HepG2 (cell line): ENCODE data around the gene MYH10. TPM values are rescaled to one million over a fixed set of nuclear protein-coding genes. Genes with fewer than 3 reads are reported as not detected.
A peak's percentile ranks its signal among the peaks of the same experiment; 100 is the strongest.

Source experiments
- ATAC-seq: fragments of 200-7000 bp; cut with Tn5 transposase; 3 replicates; pipeline ENCODE4 v1.9.1; 2020; ENCODE audit warnings: mild to moderate bottlenecking, moderate library complexity
- BruUV-seq: library from RNA; stranded (reverse); fragments of 400-500 nt; replicated peaks from 2 replicates; lab custom pipeline; 2021; lab: Mats Ljungman, UMichigan
- CTCF ChIA-PET: fragments of 300-600 bp; formaldehyde crosslinking; extraction: SDS; loops from one replicate; lab custom pipeline; 2021; ENCODE audit warnings: low total read pairs, inconsistent platforms, low intra/inter-chr PET ratio; lab: Yijun Ruan, JAX
- POLR2A ChIA-PET: fragments of 350-600 bp; sonication (Branson Sonifier 250); formaldehyde crosslinking; loops from one replicate; lab custom pipeline; 2020; ENCODE audit warnings: antibody characterized with exemption, inconsistent platforms; lab: Yijun Ruan, JAX
- DNase-seq: peaks from one replicate; pipeline ENCODE4 v3.0.0-alpha.2; 2015; ENCODE audit warnings: low spot score
- FAIRE-seq: peaks from 3 replicates; lab custom pipeline; 2011; peaks lifted over from hg19 to GRCh38; lab: Jason Lieb, UNC
- H2AFZ ChIP-seq: one replicate; pipeline ENCODE4 v1.6.1; 2011; ENCODE audit warnings: low read length, inconsistent platforms
- H3K27ac ChIP-seq: fragments of 300-600 bp; 3 replicates; pipeline ENCODE4 v1.8.0; 2011; ENCODE audit warnings: mixed run types, mild to moderate bottlenecking, mixed read lengths, low read length, inconsistent platforms; ENCODE audit not compliant: insufficient read depth; ENCODE audit errors: extremely low read length
- H3K27me3 ChIP-seq, 2 experiments: fragments of 200-600 bp in 1 of 2; 2 replicates in 1 of 2; 3 replicates in 1 of 2; pipeline versions ENCODE4 v1.6.0 to v1.8.0; 2011; ENCODE audit warnings: low read length in 2 of 2, mild to moderate bottlenecking in 2 of 2, moderate library complexity in 2 of 2, inconsistent platforms in 1 of 2; ENCODE audit not compliant: insufficient read depth in 2 of 2, control insufficient read depth in 1 of 2
- H3K36me3 ChIP-seq, 2 experiments: fragments of 200-600 bp in 1 of 2; replicated peaks in 1 of 2; 2 replicates in 1 of 2; 3 replicates in 1 of 2; pipeline versions ENCODE4 v1.5.1 to v1.8.0; 2011; ENCODE audit warnings: low read length in 2 of 2, inconsistent platforms in 1 of 2; ENCODE audit not compliant: insufficient read depth in 2 of 2, control insufficient read depth in 1 of 2
- H3K4me1 ChIP-seq: 2 replicates; pipeline ENCODE4 v1.5.1; 2012; ENCODE audit warnings: low read length, inconsistent platforms; ENCODE audit not compliant: insufficient read depth
- H3K4me2 ChIP-seq: 2 replicates; pipeline ENCODE4 v1.6.0; 2011; ENCODE audit warnings: low read depth, low read length, inconsistent platforms
- H3K4me3 ChIP-seq, 3 experiments: fragments of 200-600 bp in 1 of 3; sonication (generic), shearing (Covaris generic) in 1 of 3; replicated peaks in 1 of 3; 2 replicates each; pipeline ENCODE4 v1.5.1; 2011 to 2016; ENCODE audit warnings: low read length in 3 of 3, inconsistent platforms in 2 of 3, low read depth in 2 of 3, mild to moderate bottlenecking in 2 of 3, control low read depth in 1 of 3, mixed read lengths in 1 of 3; ENCODE audit not compliant: insufficient read depth in 1 of 3
- H3K79me2 ChIP-seq: one replicate; pipeline ENCODE4 v1.6.1; 2011; ENCODE audit warnings: low read length, inconsistent platforms; ENCODE audit not compliant: insufficient read depth
- H3K9ac ChIP-seq: 2 replicates; pipeline ENCODE4 v1.6.0; 2011; ENCODE audit warnings: mild to moderate bottlenecking, low read depth, low read length, inconsistent platforms; ENCODE audit not compliant: insufficient read depth
- H3K9me3 ChIP-seq: 2 replicates; pipeline ENCODE4 v1.5.1; 2012; ENCODE audit warnings: mild to moderate bottlenecking, low read length
- H4K20me1 ChIP-seq: 2 replicates; pipeline ENCODE4 v1.6.0; 2011; ENCODE audit warnings: inconsistent platforms, mild to moderate bottlenecking, low read length, moderate library complexity; ENCODE audit not compliant: insufficient read depth
- FOXA3 ChIP-seq: IDR thresholded peaks from 2 replicates; pipeline ENCODE4 v1.6.1; 2016; ENCODE audit warnings: missing genetic modification reagents, missing compliant biosample characterization
- FOXO1 ChIP-seq: sonication (generic); formaldehyde crosslinking; IDR thresholded peaks from 2 replicates; pipeline ENCODE4 v1.4.0; 2020; ENCODE audit warnings: missing genetic modification reagents
- NCOA5 ChIP-seq: sonication (generic); formaldehyde crosslinking; IDR thresholded peaks from 2 replicates; pipeline ENCODE4 v1.4.0; 2020; ENCODE audit warnings: missing genetic modification reagents
- NR2F1 ChIP-seq, 2 experiments: fragments of 450-650 bp in 1 of 2; formaldehyde crosslinking in 1 of 2; IDR thresholded peaks; 2 replicates each; pipeline versions ENCODE4 v1.5.0 to v1.6.1; 2016 to 2020; ENCODE audit warnings: mild to moderate bottlenecking in 1 of 2, missing compliant biosample characterization in 1 of 2, missing genetic modification reagents in 1 of 2, moderate library complexity in 1 of 2
- RARA ChIP-seq: IDR thresholded peaks from 2 replicates; pipeline ENCODE4 v1.6.1; 2016; ENCODE audit warnings: missing genetic modification reagents, missing compliant biosample characterization
- SALL1 ChIP-seq: sonication (generic); formaldehyde crosslinking; IDR thresholded peaks from 2 replicates; pipeline ENCODE4 v1.8.0; 2022; ENCODE audit warnings: mild to moderate bottlenecking, missing genetic modification reagents
- SOX13 ChIP-seq, 3 experiments: fragments of 450-650 bp in 1 of 3; sonication (generic) in 1 of 3; formaldehyde crosslinking in 1 of 3; IDR thresholded peaks in 2 of 3; conservative IDR thresholded peaks in 1 of 3; 2 replicates each; pipeline versions ENCODE4 v1.5.0 to v1.6.1; 2016 to 2020; ENCODE audit warnings: antibody characterized with exemption in 1 of 3, mild to moderate bottlenecking in 1 of 3, missing compliant biosample characterization in 1 of 3, missing genetic modification reagents in 1 of 3, moderate library complexity in 1 of 3
- ZNF136 ChIP-seq: sonication (generic); formaldehyde crosslinking; IDR thresholded peaks from 2 replicates; pipeline ENCODE4 v1.8.1; 2022; ENCODE audit warnings: low read depth, mild to moderate bottlenecking, moderate library complexity, missing genetic modification reagents
- ZNF264 ChIP-seq: sonication (generic); formaldehyde crosslinking; IDR thresholded peaks from 2 replicates; pipeline ENCODE4 v1.4.0; 2020; ENCODE audit warnings: missing genetic modification reagents
- ZNF317 ChIP-seq: sonication (generic); formaldehyde crosslinking; IDR thresholded peaks from 2 replicates; pipeline ENCODE4 v1.5.0; 2020; ENCODE audit warnings: mild to moderate bottlenecking, missing genetic modification reagents
- ZNF331 ChIP-seq: sonication (generic); formaldehyde crosslinking; IDR thresholded peaks from 2 replicates; pipeline ENCODE4 v1.4.0; 2020; ENCODE audit warnings: missing genetic modification reagents
- WGBS: methylation state at CpG from one replicate; pipeline ENCODE4 v1.1.6; 2017; ENCODE audit warnings: low lambda C conversion rate; 5-methylcytosine and 5-hydroxymethylcytosine counted together
- in situ Hi-C: cut with HindIII; loops from 2 replicates; pipeline ENCODE4 v1.10.0; 2017; ENCODE audit warnings: low pct_unique_long_range_greater_than_20kb; ENCODE audit not compliant: extremely low pct_ligation_motif_present
- intact Hi-C: fragments of 100-400 bp; cut with micrococcal nuclease; formaldehyde crosslinking; loops from one replicate; pipeline ENCODE4 v1.10.0; 2022; ENCODE audit not compliant: unreplicated experiment
- polyA plus RNA-seq, 8 experiments: library from polyadenylated mRNA; depleted of rRNA in 3 of 8; stranded (reverse) in 7 of 8; unstranded in 1 of 8; fragments of >200 nt; fragmentation: Illumina TruSeq in 4 of 8; extraction: Trizol in 4 of 8; gene quantifications; 2 replicates each; pipeline versions ENCODE4 v1.2.1 to v1.2.3, GENCODE V29; 2011 to 2016; ENCODE audit warnings: low read depth in 4 of 8, missing spikeins in 1 of 8, mixed read lengths in 1 of 8; ENCODE audit not compliant: insufficient read depth in 1 of 8
- total RNA-seq, 5 experiments: library from RNA; depleted of rRNA; stranded (reverse); fragments of >200 nt; fragmentation: Illumina TruSeq; extraction: Trizol; gene quantifications; 2 replicates each; pipeline ENCODE4 v1.2.3, GENCODE V29; 2016; ENCODE audit warnings: low read depth in 1 of 5
- TF ChIP-seq, protein P1 (sequence below): sonication (generic); formaldehyde crosslinking; IDR thresholded peaks from 2 replicates; pipeline ENCODE4 v1.4.0; 2020; ENCODE audit warnings: missing genetic modification reagents

The MYH10 gene
- total and polyA plus RNA-seq, 2 of the 13 experiments (the other 11 are each of a cell fraction or from before 2014, with no cell fraction given) = 43.4 to 68.6 TPM

DNA sequence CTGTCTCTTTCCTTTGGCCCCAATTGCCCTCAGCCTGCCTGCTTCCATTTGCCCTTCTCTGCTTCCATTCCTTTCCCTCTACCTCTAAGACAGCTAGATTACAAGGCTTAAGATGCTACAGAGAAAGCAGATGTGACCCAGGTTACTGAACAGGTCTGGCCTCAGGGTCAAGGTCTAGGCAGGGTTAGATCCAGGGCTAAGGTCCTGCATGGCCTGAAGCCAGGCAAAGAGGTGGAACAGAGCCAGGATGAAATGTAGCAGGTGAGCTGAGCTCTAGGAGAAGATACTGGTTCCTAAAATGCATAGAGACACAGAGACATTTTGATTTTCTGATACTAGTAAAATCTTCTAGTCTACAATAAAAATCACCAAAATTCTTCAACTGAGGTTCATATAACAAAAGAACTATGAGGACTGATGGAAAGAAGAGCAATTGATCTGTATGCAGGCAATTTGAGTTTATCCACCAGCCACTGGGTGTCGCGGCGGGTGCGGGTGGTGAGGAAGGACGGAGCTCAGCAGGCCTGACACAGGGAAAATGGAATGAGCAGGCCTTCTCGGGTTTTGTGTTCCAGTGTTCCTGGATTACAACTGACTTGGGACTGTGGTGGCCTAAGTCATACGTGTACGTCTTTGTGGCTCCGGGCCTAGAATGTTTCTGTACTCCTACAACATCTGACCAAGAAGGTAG, 95.9 kb downstream of the MYH10 start:
- 97% methylated on average over 9 of the region's 9 CpGs for WGBS
- no peak overlapping the region for H3K9ac ChIP-seq
- peaks cover 37% of the 10 kb centered on the region for H3K4me1 ChIP-seq
- intact Hi-C loops = no loop called here
- no peak overlapping the region for H3K27ac ChIP-seq
- peaks cover 17 to 36% of the 10 kb centered on the region in 2 experiments for H3K36me3 ChIP-seq
- H3K4me3 ChIP-seq = no peak overlapping the region
- no peak for TF ChIP-seq NR2F1 (CRISPR knock-in tag; IDR thresholded peaks at IDR 0.05)
- no peaks in the 10 kb centered on the region for H3K27me3 ChIP-seq
- in situ Hi-C loops = no loop called here
- no peaks in the 10 kb centered on the region for H4K20me1 ChIP-seq
- DNase-seq (no peak), ATAC-seq (no peak), FAIRE-seq (no peak)
- no peak overlapping the region for H2AFZ ChIP-seq
- no TSS peak for BruUV-seq
- H3K9me3 ChIP-seq = no peaks in the 10 kb centered on the region
- CTCF ChIA-PET = no interaction called here
- H3K79me2 ChIP-seq = no peaks in the 10 kb centered on the region
- POLR2A ChIA-PET = no interaction called here
- H3K4me2 ChIP-seq = no peak overlapping the region

DNA sequence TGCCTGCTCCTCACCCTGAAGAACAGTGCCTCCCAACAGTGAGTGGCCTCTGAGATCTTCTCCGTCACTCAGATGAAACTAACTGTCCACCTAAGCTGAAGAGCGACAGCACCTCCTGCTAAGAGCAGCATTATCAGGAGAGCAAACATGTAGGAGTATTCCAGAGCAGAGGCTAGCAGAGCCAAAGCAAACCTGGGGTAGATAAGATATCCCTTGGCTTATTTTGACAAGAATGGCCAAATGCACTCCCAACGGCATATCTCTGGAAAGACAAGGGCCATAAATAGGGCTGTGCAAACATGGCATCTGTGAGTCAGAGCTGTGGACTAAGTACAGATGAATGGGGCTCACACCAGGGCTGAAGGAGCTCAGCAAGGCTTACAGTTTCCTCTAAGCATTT, 98.5 kb downstream of the MYH10 start:
- Histone ChIP-seq H3K36me3 (peaks cover 20 to 41% of the 10 kb centered on the region in 2 experiments; a peak in 4 of 5 replicates), H3K4me2 (0 out of 2 replicates have a peak overlapping the region, but pooled peaks have one; percentile 25), H4K20me1 (no peaks in the 10 kb centered on the region), H3K9ac (no peak overlapping the region), H3K9me3 (no peaks in the 10 kb centered on the region), H3K4me3 (no peak overlapping the region), H3K27me3 (no peaks in the 10 kb centered on the region), H3K4me1 (peaks cover 37% of the 10 kb centered on the region), H3K79me2 (no peaks in the 10 kb centered on the region), H2AFZ (no peak overlapping the region), H3K27ac (peak overlapping the region; percentile 37)
- peak; percentile 98 for ATAC-seq
- POLR2A ChIA-PET = interaction anchor here (0.8 to 1.5 kb wide), 3 partner anchors 10 to 99 kb away, joined by 3 to 4 read pairs (median 3); partner anchors contain the start of genes MYH10 and NDEL1
- in situ Hi-C loops (no loop called here), intact Hi-C loops (no loop called here)
- 33% methylated on average over 3 of the region's 3 CpGs for WGBS
- DNase-seq = peak; percentile 89
- no TSS peak for BruUV-seq
- peak; percentile 93 for FAIRE-seq
- CTCF ChIA-PET = no interaction called here
- 0 out of 2 replicates have a peak, but pooled peaks have one; percentile 30 for TF ChIP-seq ZNF331 (CRISPR knock-in tag)
- no peak for TF ChIP-seq ZNF264 (CRISPR knock-in tag)
- TF ChIP-seq, protein P1, sequence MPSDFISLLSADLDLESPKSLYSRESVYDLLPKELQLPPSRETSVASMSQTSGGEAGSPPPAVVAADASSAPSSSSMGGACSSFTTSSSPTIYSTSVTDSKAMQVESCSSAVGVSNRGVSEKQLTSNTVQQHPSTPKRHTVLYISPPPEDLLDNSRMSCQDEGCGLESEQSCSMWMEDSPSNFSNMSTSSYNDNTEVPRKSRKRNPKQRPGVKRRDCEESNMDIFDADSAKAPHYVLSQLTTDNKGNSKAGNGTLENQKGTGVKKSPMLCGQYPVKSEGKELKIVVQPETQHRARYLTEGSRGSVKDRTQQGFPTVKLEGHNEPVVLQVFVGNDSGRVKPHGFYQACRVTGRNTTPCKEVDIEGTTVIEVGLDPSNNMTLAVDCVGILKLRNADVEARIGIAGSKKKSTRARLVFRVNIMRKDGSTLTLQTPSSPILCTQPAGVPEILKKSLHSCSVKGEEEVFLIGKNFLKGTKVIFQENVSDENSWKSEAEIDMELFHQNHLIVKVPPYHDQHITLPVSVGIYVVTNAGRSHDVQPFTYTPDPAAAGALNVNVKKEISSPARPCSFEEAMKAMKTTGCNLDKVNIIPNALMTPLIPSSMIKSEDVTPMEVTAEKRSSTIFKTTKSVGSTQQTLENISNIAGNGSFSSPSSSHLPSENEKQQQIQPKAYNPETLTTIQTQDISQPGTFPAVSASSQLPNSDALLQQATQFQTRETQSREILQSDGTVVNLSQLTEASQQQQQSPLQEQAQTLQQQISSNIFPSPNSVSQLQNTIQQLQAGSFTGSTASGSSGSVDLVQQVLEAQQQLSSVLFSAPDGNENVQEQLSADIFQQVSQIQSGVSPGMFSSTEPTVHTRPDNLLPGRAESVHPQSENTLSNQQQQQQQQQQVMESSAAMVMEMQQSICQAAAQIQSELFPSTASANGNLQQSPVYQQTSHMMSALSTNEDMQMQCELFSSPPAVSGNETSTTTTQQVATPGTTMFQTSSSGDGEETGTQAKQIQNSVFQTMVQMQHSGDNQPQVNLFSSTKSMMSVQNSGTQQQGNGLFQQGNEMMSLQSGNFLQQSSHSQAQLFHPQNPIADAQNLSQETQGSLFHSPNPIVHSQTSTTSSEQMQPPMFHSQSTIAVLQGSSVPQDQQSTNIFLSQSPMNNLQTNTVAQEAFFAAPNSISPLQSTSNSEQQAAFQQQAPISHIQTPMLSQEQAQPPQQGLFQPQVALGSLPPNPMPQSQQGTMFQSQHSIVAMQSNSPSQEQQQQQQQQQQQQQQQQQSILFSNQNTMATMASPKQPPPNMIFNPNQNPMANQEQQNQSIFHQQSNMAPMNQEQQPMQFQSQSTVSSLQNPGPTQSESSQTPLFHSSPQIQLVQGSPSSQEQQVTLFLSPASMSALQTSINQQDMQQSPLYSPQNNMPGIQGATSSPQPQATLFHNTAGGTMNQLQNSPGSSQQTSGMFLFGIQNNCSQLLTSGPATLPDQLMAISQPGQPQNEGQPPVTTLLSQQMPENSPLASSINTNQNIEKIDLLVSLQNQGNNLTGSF = no peak
- peak; percentile 63 for TF ChIP-seq FOXA3
- TF ChIP-seq NCOA5 (CRISPR knock-in tag) = no peak
- peak; percentile 68 for TF ChIP-seq SALL1 (CRISPR knock-in tag)
- TF ChIP-seq FOXO1 (CRISPR knock-in tag) = no peak
- TF ChIP-seq SOX13 (IDR thresholded peaks at IDR 0.05) = no peak
- TF ChIP-seq SOX13 (CRISPR knock-in tag; conservative IDR thresholded peaks at IDR 0.05 in 1 of 2, IDR thresholded peaks at IDR 0.05 in 1 of 2) = peak in 1 of 2 experiments; percentile 66; a peak in 2 of 4 replicates
- no peak for TF ChIP-seq ZNF317 (CRISPR knock-in tag)
- TF ChIP-seq ZNF136 = 0 out of 2 replicates have a peak, but pooled peaks have one; percentile 47
- peak; percentile 21; the same call in 1 of the 2 replicates for TF ChIP-seq RARA (CRISPR knock-in tag)
